Measurements from ENCODE around the gene PES1.

GRCh38 chr22:30559889-30560288, 31.8 kb downstream of the PES1 start:
- no peak for TF ChIP-seq CTCF (conservative IDR thresholded peaks at IDR 0.05 in 1 of 2, IDR thresholded peaks at IDR 0.05 in 1 of 2; ENCODE audit: low read depth in 1 of 2, low read length in 2 of 2)
- no peak for TF ChIP-seq EZH2 (IDR thresholded peaks at IDR 0.05; ENCODE audit: low read length, missing control alignments)

Data from fibroblast of lung (primary cell).